ENCODE measurements around the gene PTPN14.

Gene PTPN14

GRCh38 chr1:214455971-214456867, 95.2 kb downstream of the PTPN14 start:
- H3K4me3 ChIP-seq (ENCODE audit: low read depth in 1 of 2, low read length in 2 of 2), result no peak overlapping the region
- no peaks in the 10 kb centered on the region for H3K9me3 ChIP-seq (ENCODE audit: control insufficient read depth in 1 of 2, low read length in 2 of 2)
- no peaks in the 10 kb centered on the region for H3K4me1 ChIP-seq (ENCODE audit: control insufficient read depth in 1 of 2, insufficient read depth in 2 of 2, low read length in 2 of 2)
- no peaks in the 10 kb centered on the region for H3K36me3 ChIP-seq (ENCODE audit: control insufficient read depth in 1 of 2, insufficient read depth in 2 of 2, low read length in 2 of 2)
- no peak overlapping the region for H3K27ac ChIP-seq (ENCODE audit: low read depth, low read length)
- no peak overlapping the region for H3K9ac ChIP-seq (ENCODE audit: low read depth in 1 of 2, low read length in 2 of 2)
- no peaks in the 10 kb centered on the region for H3K27me3 ChIP-seq (ENCODE audit: control insufficient read depth in 1 of 2, insufficient read depth in 2 of 2, low read length in 2 of 2)

DNA sequence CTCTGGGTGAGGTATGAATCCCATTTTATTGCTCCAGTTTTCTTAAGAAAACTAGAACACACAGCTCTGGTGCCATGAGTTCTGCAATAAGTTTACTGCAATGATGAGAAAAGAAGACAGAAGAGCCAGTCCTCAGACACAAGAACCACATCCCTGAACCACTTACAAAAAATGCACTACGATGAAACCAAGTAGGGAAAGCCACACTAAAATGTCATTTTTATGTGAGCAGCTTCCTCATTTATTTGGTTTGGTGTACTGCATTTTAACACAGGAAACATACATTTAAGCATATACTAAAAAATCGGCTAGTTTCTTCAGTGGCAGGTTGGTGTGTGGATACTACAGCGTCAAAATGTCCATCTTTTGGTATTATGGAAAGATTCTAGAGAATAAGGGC, 95.9 kb downstream of the PTPN14 start:
- H3K4me1 ChIP-seq (ENCODE audit: control insufficient read depth in 1 of 2, insufficient read depth in 2 of 2, low read length in 2 of 2), result no peaks in the 10 kb centered on the region
- no peaks in the 10 kb centered on the region for H3K27me3 ChIP-seq (ENCODE audit: control insufficient read depth in 1 of 2, insufficient read depth in 2 of 2, low read length in 2 of 2)
- no peak overlapping the region for H3K4me3 ChIP-seq (ENCODE audit: low read depth in 1 of 2, low read length in 2 of 2)
- no peak overlapping the region for H3K27ac ChIP-seq (ENCODE audit: low read depth, low read length)
- H3K9ac ChIP-seq (ENCODE audit: low read depth in 1 of 2, low read length in 2 of 2), result no peak overlapping the region
- no peaks in the 10 kb centered on the region for H3K36me3 ChIP-seq (ENCODE audit: control insufficient read depth in 1 of 2, insufficient read depth in 2 of 2, low read length in 2 of 2)
- H3K9me3 ChIP-seq (ENCODE audit: control insufficient read depth in 1 of 2, low read length in 2 of 2), result no peaks in the 10 kb centered on the region

- Histone ChIP-seq H3K27ac (ENCODE audit: low read depth, low read length) (no peak overlapping the region), H3K4me1 (ENCODE audit: control insufficient read depth in 1 of 2, insufficient read depth in 2 of 2, low read length in 2 of 2) (no peaks in the 10 kb centered on the region), H3K4me3 (ENCODE audit: low read depth in 1 of 2, low read length in 2 of 2) (no peak overlapping the region), H3K9ac (ENCODE audit: low read depth in 1 of 2, low read length in 2 of 2) (no peak overlapping the region), H3K27me3 (ENCODE audit: control insufficient read depth in 1 of 2, insufficient read depth in 2 of 2, low read length in 2 of 2) (no peaks in the 10 kb centered on the region), H3K9me3 (ENCODE audit: control insufficient read depth in 1 of 2, low read length in 2 of 2) (no peaks in the 10 kb centered on the region), H3K36me3 (ENCODE audit: control insufficient read depth in 1 of 2, insufficient read depth in 2 of 2, low read length in 2 of 2) (no peaks in the 10 kb centered on the region)
Measured at GRCh38 chr1:214454569-214455396, 96.6 kb downstream of the PTPN14 start.

DNA sequence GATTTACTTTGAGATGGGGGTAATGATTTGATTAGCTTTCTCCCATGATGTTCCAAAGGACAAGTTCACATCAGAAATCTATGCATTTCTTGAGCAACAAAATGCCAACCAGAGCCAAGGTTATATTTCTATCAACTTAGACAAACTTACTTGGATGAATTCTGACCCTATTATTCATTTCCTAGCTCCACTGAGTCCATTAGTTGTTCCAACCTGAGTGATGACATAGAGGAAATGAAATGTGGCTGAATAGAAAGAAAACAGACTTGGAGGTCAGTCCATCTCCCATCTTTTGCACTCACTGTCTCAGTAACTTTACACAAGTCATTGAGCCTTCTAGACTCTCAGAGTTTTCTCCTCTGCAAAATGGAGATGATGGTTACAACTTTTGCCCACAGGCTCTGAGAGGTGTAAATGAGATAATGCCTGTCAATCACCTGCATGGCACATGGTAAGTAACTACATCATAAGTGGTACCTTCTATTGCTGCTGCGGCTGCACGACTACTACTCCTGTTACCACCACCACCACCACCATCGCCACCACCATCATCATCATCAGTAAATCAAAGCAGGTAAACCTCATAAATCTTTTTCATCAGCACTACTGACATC, 98.2 kb downstream of the PTPN14 start:
- Histone ChIP-seq H3K4me1 (ENCODE audit: control insufficient read depth in 1 of 2, insufficient read depth in 2 of 2, low read length in 2 of 2) (no peaks in the 10 kb centered on the region), H3K27ac (ENCODE audit: low read depth, low read length) (no peak overlapping the region), H3K9ac (ENCODE audit: low read depth in 1 of 2, low read length in 2 of 2) (no peak overlapping the region), H3K27me3 (ENCODE audit: control insufficient read depth in 1 of 2, insufficient read depth in 2 of 2, low read length in 2 of 2) (no peaks in the 10 kb centered on the region), H3K9me3 (ENCODE audit: control insufficient read depth in 1 of 2, low read length in 2 of 2) (no peaks in the 10 kb centered on the region), H3K36me3 (ENCODE audit: control insufficient read depth in 1 of 2, insufficient read depth in 2 of 2, low read length in 2 of 2) (no peaks in the 10 kb centered on the region), H3K4me3 (ENCODE audit: low read depth in 1 of 2, low read length in 2 of 2) (no peak overlapping the region)

GRCh38 chr1:214452152-214452784, 99.1 kb downstream of the PTPN14 start:
- H3K9ac ChIP-seq (ENCODE audit: low read depth in 1 of 2, low read length in 2 of 2), result no peak overlapping the region
- H3K27me3 ChIP-seq (ENCODE audit: control insufficient read depth in 1 of 2, insufficient read depth in 2 of 2, low read length in 2 of 2), result no peaks in the 10 kb centered on the region
- no peak overlapping the region for H3K4me3 ChIP-seq (ENCODE audit: low read depth in 1 of 2, low read length in 2 of 2)
- H3K36me3 ChIP-seq (ENCODE audit: control insufficient read depth in 1 of 2, insufficient read depth in 2 of 2, low read length in 2 of 2), result no peaks in the 10 kb centered on the region
- H3K27ac ChIP-seq (ENCODE audit: low read depth, low read length), result no peak overlapping the region
- H3K4me1 ChIP-seq (ENCODE audit: control insufficient read depth in 1 of 2, insufficient read depth in 2 of 2, low read length in 2 of 2), result no peaks in the 10 kb centered on the region
- no peaks in the 10 kb centered on the region for H3K9me3 ChIP-seq (ENCODE audit: control insufficient read depth in 1 of 2, low read length in 2 of 2)

GRCh38 chr1:214451596-214451995, 99.8 kb downstream of the PTPN14 start:
- H3K36me3 ChIP-seq (ENCODE audit: control insufficient read depth in 1 of 2, insufficient read depth in 2 of 2, low read length in 2 of 2), result no peaks in the 10 kb centered on the region
- no peaks in the 10 kb centered on the region for H3K27me3 ChIP-seq (ENCODE audit: control insufficient read depth in 1 of 2, insufficient read depth in 2 of 2, low read length in 2 of 2)
- no peak overlapping the region for H3K9ac ChIP-seq (ENCODE audit: low read depth in 1 of 2, low read length in 2 of 2)
- no peak overlapping the region for H3K4me3 ChIP-seq (ENCODE audit: low read depth in 1 of 2, low read length in 2 of 2)
- no peaks in the 10 kb centered on the region for H3K4me1 ChIP-seq (ENCODE audit: control insufficient read depth in 1 of 2, insufficient read depth in 2 of 2, low read length in 2 of 2)
- no peak overlapping the region for H3K27ac ChIP-seq (ENCODE audit: low read depth, low read length)
- no peaks in the 10 kb centered on the region for H3K9me3 ChIP-seq (ENCODE audit: control insufficient read depth in 1 of 2, low read length in 2 of 2)

DNA sequence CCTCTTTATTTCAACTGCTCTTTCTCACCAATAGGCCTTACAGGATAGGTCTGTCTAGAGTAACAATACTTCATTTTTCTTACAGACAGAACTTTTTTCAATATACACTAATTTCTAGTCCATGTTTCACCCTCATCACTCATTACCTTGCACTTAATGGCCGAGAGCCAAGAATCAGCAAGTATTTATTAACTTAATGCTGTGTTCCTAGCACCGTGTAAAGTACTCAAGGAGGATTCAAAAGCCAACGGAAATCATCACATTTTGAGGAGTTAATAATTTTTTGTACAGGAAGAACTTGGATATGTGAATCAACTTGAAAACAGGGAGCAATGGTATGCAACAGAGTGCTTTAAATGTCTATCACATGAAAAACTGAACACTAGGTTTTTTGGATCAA, 102.0 kb downstream of the PTPN14 start:
- Histone ChIP-seq H3K9me3 (ENCODE audit: control insufficient read depth in 1 of 2, low read length in 2 of 2) (no peaks in the 10 kb centered on the region), H3K27me3 (ENCODE audit: control insufficient read depth in 1 of 2, insufficient read depth in 2 of 2, low read length in 2 of 2) (no peaks in the 10 kb centered on the region), H3K4me1 (ENCODE audit: control insufficient read depth in 1 of 2, insufficient read depth in 2 of 2, low read length in 2 of 2) (no peaks in the 10 kb centered on the region), H3K4me3 (ENCODE audit: low read depth in 1 of 2, low read length in 2 of 2) (no peak overlapping the region), H3K36me3 (ENCODE audit: control insufficient read depth in 1 of 2, insufficient read depth in 2 of 2, low read length in 2 of 2) (no peaks in the 10 kb centered on the region), H3K9ac (ENCODE audit: low read depth in 1 of 2, low read length in 2 of 2) (no peak overlapping the region), H3K27ac (ENCODE audit: low read depth, low read length) (no peak overlapping the region)

GRCh38 chr1:214448536-214448935, 102.9 kb downstream of the PTPN14 start:
- no peaks in the 10 kb centered on the region for H3K9me3 ChIP-seq (ENCODE audit: control insufficient read depth in 1 of 2, low read length in 2 of 2)
- H3K27me3 ChIP-seq (ENCODE audit: control insufficient read depth in 1 of 2, insufficient read depth in 2 of 2, low read length in 2 of 2), result no peaks in the 10 kb centered on the region
- no peaks in the 10 kb centered on the region for H3K4me1 ChIP-seq (ENCODE audit: control insufficient read depth in 1 of 2, insufficient read depth in 2 of 2, low read length in 2 of 2)
- H3K36me3 ChIP-seq (ENCODE audit: control insufficient read depth in 1 of 2, insufficient read depth in 2 of 2, low read length in 2 of 2), result no peaks in the 10 kb centered on the region
- no peak overlapping the region for H3K4me3 ChIP-seq (ENCODE audit: low read depth in 1 of 2, low read length in 2 of 2)
- no peak overlapping the region for H3K9ac ChIP-seq (ENCODE audit: low read depth in 1 of 2, low read length in 2 of 2)
- no peak overlapping the region for H3K27ac ChIP-seq (ENCODE audit: low read depth, low read length)

GRCh38 chr1:214447557-214447871, 103.9 kb downstream of the PTPN14 start:
- Histone ChIP-seq H3K4me3 (ENCODE audit: low read depth in 1 of 2, low read length in 2 of 2) (no peak overlapping the region), H3K36me3 (ENCODE audit: control insufficient read depth in 1 of 2, insufficient read depth in 2 of 2, low read length in 2 of 2) (no peaks in the 10 kb centered on the region), H3K9ac (ENCODE audit: low read depth in 1 of 2, low read length in 2 of 2) (no peak overlapping the region), H3K27me3 (ENCODE audit: control insufficient read depth in 1 of 2, insufficient read depth in 2 of 2, low read length in 2 of 2) (no peaks in the 10 kb centered on the region), H3K9me3 (ENCODE audit: control insufficient read depth in 1 of 2, low read length in 2 of 2) (no peaks in the 10 kb centered on the region), H3K4me1 (ENCODE audit: control insufficient read depth in 1 of 2, insufficient read depth in 2 of 2, low read length in 2 of 2) (no peaks in the 10 kb centered on the region), H3K27ac (ENCODE audit: low read depth, low read length) (no peak overlapping the region)
